ENCODE results near the gene DNMBP.

The DNMBP gene

GRCh38 chr10:99915414-99915813 lies 94.3 kb downstream of the DNMBP start:
- TF ChIP-seq NFIC (IDR thresholded peaks at IDR 0.05) (no peak), ZBTB7A (IDR thresholded peaks at IDR 0.05; ENCODE audit: low read depth) (no peak), FOXM1 (IDR thresholded peaks at IDR 0.05; ENCODE audit: borderline replicate concordance, low read depth) (no peak)

- TF ChIP-seq CREB1 (IDR thresholded peaks at IDR 0.05; ENCODE audit: low read depth) (no peak), TEAD4 (IDR thresholded peaks at IDR 0.05) (no peak), TAF1 (IDR thresholded peaks at IDR 0.05; ENCODE audit: low read depth) (no peak)
- TF ChIP-seq, protein P1, sequence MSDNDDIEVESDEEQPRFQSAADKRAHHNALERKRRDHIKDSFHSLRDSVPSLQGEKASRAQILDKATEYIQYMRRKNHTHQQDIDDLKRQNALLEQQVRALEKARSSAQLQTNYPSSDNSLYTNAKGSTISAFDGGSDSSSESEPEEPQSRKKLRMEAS (IDR thresholded peaks at IDR 0.05), result no peak
These were observed 95.5 kb downstream of the DNMBP start for GRCh38 chr10:99914236-99914635.

- TF ChIP-seq CREB1 (IDR thresholded peaks at IDR 0.05; ENCODE audit: low read depth) (no peak), ZBTB7A (IDR thresholded peaks at IDR 0.05; ENCODE audit: low read depth) (no peak), RAD21 (IDR thresholded peaks at IDR 0.05; ENCODE audit: low read depth) (0 out of 2 replicates have a peak, but pooled peaks have one; percentile 5)
These were observed 95.9 kb downstream of the DNMBP start for GRCh38 chr10:99913831-99914235.

DNA sequence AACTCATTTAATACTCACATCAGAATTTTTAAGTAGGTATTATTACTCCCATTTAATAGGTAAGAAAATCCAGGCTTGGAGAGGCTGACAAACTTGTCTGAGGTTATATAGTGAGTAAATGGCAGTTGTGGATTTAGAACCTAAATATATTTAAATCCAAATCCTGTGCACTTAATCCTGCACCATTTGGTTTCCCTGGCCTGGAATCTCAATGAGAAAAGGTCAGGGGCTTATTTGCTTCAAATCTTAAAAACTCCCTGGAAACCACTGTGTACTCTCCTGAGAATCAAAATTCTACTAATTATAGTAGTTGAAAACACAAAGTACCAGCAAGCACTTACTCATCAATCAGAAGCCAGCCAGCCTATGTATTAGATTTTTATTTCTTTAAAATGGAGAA lies 97.7 kb downstream of the DNMBP start:
- no peak for TF ChIP-seq TAF1 (IDR thresholded peaks at IDR 0.05; ENCODE audit: low read depth)
- TF ChIP-seq, protein P2, sequence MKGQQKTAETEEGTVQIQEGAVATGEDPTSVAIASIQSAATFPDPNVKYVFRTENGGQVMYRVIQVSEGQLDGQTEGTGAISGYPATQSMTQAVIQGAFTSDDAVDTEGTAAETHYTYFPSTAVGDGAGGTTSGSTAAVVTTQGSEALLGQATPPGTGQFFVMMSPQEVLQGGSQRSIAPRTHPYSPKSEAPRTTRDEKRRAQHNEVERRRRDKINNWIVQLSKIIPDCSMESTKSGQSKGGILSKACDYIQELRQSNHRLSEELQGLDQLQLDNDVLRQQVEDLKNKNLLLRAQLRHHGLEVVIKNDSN (IDR thresholded peaks at IDR 0.05), result no peak

- TF ChIP-seq REST (IDR thresholded peaks at IDR 0.05; ENCODE audit: low read depth) (no peak), RAD21 (IDR thresholded peaks at IDR 0.05; ENCODE audit: low read depth) (no peak), CREB1 (IDR thresholded peaks at IDR 0.05; ENCODE audit: low read depth) (no peak), TCF12 (IDR thresholded peaks at IDR 0.05; ENCODE audit: low read depth) (no peak), EGR1 (IDR thresholded peaks at IDR 0.05) (no peak), TAF1 (IDR thresholded peaks at IDR 0.05; ENCODE audit: low read depth) (no peak), FOXM1 (IDR thresholded peaks at IDR 0.05; ENCODE audit: borderline replicate concordance, low read depth) (no peak), NFIC (IDR thresholded peaks at IDR 0.05) (no peak), EP300 (IDR thresholded peaks at IDR 0.05; ENCODE audit: borderline replicate concordance) (no peak)
- TF ChIP-seq, protein P2 (IDR thresholded peaks at IDR 0.05), result no peak
- TF ChIP-seq, protein P1 (IDR thresholded peaks at IDR 0.05), result no peak
These were observed 101.2 kb downstream of the DNMBP start for GRCh38 chr10:99908512-99908911.

DNA sequence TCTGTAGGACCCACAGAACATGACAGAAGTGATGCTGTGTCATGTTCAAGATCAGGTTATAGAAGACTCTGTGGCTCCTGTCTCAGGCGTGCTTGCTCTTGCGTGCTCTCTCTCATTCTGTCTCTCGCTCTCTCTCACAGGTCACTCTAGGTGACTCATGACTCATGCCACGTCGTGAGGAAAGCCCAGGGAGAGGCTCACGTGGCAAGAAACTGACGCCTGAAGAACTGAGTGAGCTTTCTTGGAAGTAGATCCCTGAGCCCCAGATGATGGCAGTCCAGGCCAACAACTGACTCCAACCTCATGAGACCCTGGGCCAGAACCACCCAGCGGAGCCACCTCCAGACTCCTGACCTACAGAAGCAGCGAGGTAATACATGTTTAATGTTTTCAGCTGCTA lies 103.3 kb downstream of the DNMBP start:
- TF ChIP-seq RAD21 (IDR thresholded peaks at IDR 0.05; ENCODE audit: low read depth), result no peak
- no peak for TF ChIP-seq TEAD4 (IDR thresholded peaks at IDR 0.05)
- TF ChIP-seq EGR1 (IDR thresholded peaks at IDR 0.05), result no peak
- no peak for TF ChIP-seq CEBPB (IDR thresholded peaks at IDR 0.05)
- no peak for TF ChIP-seq CREB1 (IDR thresholded peaks at IDR 0.05; ENCODE audit: low read depth)
- no peak for TF ChIP-seq REST (IDR thresholded peaks at IDR 0.05; ENCODE audit: low read depth)
- TF ChIP-seq TCF12 (IDR thresholded peaks at IDR 0.05; ENCODE audit: low read depth), result no peak
- TF ChIP-seq ZBTB7A (IDR thresholded peaks at IDR 0.05; ENCODE audit: low read depth), result no peak
- TF ChIP-seq, protein P1 (IDR thresholded peaks at IDR 0.05), result no peak
- TF ChIP-seq, protein P2 (IDR thresholded peaks at IDR 0.05), result no peak
- no peak for TF ChIP-seq YY1 (IDR thresholded peaks at IDR 0.05; ENCODE audit: low read depth)
- no peak for TF ChIP-seq EP300 (IDR thresholded peaks at IDR 0.05; ENCODE audit: borderline replicate concordance)

GRCh38 chr10:99905971-99906370 lies 103.8 kb downstream of the DNMBP start:
- TF ChIP-seq RAD21 (IDR thresholded peaks at IDR 0.05; ENCODE audit: low read depth) (no peak), TAF1 (IDR thresholded peaks at IDR 0.05; ENCODE audit: low read depth) (no peak), CREB1 (IDR thresholded peaks at IDR 0.05; ENCODE audit: low read depth) (no peak), ZBTB7A (IDR thresholded peaks at IDR 0.05; ENCODE audit: low read depth) (no peak), CEBPB (IDR thresholded peaks at IDR 0.05) (no peak), TCF12 (IDR thresholded peaks at IDR 0.05; ENCODE audit: low read depth) (no peak), EP300 (IDR thresholded peaks at IDR 0.05; ENCODE audit: borderline replicate concordance) (no peak), YY1 (IDR thresholded peaks at IDR 0.05; ENCODE audit: low read depth) (no peak), EGR1 (IDR thresholded peaks at IDR 0.05) (no peak), FOXM1 (IDR thresholded peaks at IDR 0.05; ENCODE audit: borderline replicate concordance, low read depth) (no peak), TEAD4 (IDR thresholded peaks at IDR 0.05) (no peak), NFIC (IDR thresholded peaks at IDR 0.05) (no peak), REST (IDR thresholded peaks at IDR 0.05; ENCODE audit: low read depth) (no peak)
- TF ChIP-seq, protein P2 (IDR thresholded peaks at IDR 0.05), result no peak
- TF ChIP-seq, protein P1 (IDR thresholded peaks at IDR 0.05), result no peak

Measured in Ishikawa (cell line).